ENCODE data around the gene KAZALD1.

DNA sequence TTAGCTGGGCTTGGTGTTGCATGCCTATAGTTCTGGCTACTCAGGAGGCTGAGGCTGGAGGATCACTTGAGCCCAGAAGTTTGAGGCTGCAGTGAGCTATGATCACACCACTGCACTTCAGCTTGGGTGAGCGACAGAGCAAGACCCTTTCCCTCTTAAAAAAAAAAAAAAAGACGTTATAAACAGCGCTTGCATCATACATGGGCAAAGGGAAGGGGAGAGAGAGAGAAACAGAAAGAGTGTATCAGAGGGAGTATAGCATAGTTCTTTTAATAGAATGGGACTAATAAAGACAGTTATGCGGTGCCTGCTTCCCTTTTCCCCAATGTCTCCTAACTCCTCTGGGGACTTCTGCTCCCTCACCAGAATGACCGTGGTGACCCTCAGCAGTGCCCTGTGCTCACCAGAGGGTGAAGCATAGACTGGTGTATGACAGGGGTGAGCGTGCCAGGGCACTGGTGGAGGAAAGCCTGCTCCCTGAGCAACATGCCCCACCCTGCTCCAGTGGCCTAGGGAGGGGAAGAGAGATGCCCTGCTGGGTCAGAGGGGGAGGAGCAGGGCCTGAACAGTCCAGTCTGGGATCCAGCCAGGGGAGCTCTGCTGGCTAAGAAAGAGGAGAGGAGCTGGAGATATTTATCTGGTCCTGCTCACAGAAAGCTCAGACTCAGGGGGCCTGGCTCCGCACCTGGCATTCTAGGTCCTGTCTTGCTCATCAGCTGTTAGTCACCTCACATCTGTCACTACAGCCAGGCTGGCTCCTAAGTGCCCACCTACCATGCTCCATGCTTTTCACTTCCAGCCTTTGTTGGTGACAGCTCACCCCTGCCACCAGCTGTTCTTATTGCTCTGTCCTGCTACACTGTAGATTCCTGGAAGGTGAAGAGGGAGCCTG is 33.1 kb upstream of the KAZALD1 start:
- TF ChIP-seq POLR2A (IDR thresholded peaks at IDR 0.05), result no peak
- TF ChIP-seq, protein P1, sequence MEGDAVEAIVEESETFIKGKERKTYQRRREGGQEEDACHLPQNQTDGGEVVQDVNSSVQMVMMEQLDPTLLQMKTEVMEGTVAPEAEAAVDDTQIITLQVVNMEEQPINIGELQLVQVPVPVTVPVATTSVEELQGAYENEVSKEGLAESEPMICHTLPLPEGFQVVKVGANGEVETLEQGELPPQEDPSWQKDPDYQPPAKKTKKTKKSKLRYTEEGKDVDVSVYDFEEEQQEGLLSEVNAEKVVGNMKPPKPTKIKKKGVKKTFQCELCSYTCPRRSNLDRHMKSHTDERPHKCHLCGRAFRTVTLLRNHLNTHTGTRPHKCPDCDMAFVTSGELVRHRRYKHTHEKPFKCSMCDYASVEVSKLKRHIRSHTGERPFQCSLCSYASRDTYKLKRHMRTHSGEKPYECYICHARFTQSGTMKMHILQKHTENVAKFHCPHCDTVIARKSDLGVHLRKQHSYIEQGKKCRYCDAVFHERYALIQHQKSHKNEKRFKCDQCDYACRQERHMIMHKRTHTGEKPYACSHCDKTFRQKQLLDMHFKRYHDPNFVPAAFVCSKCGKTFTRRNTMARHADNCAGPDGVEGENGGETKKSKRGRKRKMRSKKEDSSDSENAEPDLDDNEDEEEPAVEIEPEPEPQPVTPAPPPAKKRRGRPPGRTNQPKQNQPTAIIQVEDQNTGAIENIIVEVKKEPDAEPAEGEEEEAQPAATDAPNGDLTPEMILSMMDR (IDR thresholded peaks at IDR 0.05), result no peak
